ENCODE measurements around the gene SLN.

SLN gene

GRCh38 chr11:107719557-107720302 lies 7.9 kb upstream of the SLN start:
- DNase-seq (ENCODE audit: low read depth in 2 of 2): no peak

- no peak for DNase-seq (ENCODE audit: low read depth in 2 of 2)
Measured at GRCh38 chr11:107719073-107719472, 7.2 kb upstream of the SLN start.

DNA sequence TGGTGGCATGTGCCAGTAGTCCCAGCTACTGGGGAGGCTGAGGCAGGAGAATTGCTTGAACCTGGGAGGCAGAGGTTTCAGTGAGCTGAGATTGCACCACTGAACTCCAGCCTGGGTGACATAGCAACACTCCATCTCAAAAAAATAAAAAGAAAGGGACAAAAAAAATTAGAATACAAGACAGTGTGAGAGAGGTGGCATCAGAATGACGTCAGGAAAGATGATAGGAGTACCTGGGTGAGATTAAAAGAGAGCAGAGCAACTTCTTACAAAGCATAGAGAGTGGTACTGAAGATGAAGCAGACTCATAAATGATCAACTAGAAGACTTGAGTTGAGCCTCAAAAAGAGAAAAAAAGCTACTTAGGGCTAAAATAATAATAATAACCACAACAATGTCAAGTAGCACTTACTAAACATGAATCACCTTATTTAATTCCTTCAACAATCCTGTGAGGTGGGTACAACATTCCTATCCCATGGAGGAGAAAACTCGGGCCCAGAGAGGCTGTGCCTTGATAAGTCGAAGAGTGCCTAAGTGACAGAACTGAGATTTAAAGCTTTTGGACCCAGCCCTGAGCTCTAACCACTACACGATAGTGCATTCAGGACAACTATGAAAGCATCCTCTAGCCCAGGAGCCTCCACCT lies 5.2 kb upstream of the SLN start:
- DNase-seq (ENCODE audit: low read depth in 2 of 2): no peak

GRCh38 chr11:107713009-107713408 lies 1.2 kb upstream of the SLN start:
- no peak for DNase-seq (ENCODE audit: low read depth in 2 of 2)

DNA sequence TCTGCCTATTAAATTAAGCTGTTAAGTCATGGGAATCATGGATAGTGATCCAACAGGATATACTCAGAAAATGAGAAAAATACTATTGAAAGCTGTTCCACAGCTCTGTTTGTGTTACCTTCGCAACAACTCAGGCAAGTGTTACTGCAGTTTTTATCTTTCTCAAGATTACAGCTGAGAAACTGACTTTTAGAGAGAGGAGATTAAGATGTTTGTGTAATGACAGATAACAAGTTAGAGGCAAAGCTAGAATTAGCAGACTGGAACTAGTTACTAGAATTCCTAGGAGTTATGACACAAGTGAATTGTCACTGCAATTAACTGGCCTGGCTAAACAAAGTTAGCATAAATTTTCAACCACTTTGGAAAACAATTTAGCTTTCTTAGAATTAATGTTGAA lies 1.6 kb downstream of the SLN start:
- DNase-seq (ENCODE audit: low read depth in 2 of 2): no peak

GRCh38 chr11:107708792-107709191 lies 3.1 kb downstream of the SLN start:
- DNase-seq (ENCODE audit: low read depth in 2 of 2): no peak

DNA sequence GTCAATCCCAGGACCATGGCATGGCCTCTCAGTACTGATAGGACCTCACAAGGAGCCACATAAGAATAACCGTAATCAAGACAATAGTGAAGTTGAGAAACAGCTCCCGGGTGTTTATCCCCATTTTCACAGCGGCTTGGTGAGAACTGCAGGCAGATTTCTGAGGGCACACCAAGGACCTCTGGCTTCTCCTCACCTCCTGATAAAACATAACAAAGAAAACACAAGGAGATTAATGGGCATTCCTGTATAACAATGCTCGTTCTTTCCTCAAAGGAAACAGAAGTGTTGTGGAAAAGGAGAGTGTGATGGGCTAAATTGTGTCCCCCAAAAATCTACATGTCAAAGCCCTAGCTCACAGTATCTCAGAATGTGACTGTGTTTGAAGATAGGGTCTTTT lies 4.0 kb downstream of the SLN start:
- no peak for DNase-seq (ENCODE audit: low read depth in 2 of 2)

DNA sequence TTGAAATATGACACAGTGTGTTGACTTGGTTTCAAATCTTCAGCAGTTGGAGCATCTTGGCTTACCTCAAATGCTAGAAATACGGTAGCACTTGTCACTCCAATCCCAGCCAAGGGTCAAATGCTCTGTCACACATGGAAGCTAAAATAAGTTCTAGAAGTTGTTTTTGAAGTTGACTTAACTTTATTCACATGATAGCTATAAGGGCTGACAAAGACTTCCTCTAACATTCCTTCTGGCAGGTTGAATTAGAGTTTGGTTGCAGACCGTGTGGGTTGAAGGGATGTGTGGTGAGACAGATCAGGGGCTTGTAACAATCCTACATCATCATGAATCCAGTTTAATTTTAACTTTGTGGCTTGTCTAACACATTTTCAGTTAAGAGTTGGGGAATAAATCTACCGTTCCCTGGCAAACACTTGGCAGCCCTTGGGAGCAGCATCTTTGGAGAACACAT lies 4.6 kb downstream of the SLN start:
- DNase-seq (ENCODE audit: low read depth in 2 of 2): no peak

DNA sequence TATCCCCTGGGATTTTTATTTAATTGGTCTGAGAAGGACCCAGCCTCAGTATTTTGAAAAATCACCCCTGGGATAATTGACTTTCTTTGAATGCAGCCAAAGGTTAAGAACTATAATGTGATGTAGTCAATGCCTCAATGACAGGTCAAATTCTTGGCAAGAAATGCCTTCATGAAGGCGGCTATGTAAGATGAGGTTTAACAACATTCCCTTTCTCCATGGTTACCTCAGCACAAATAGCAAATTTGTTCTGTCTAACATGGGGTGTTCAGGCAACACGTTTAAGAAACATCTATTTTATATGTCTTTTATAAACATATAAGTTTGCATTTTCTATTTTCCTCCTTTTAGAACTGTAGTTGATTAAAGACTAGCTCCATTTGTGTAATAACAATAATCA lies 5.3 kb downstream of the SLN start:
- no peak for DNase-seq (ENCODE audit: low read depth in 2 of 2)

GRCh38 chr11:107705027-107705426 lies 6.8 kb downstream of the SLN start:
- no peak for DNase-seq (ENCODE audit: low read depth in 2 of 2)

GRCh38 chr11:107704451-107704850 lies 7.4 kb downstream of the SLN start:
- no peak for DNase-seq (ENCODE audit: low read depth in 2 of 2)

DNA sequence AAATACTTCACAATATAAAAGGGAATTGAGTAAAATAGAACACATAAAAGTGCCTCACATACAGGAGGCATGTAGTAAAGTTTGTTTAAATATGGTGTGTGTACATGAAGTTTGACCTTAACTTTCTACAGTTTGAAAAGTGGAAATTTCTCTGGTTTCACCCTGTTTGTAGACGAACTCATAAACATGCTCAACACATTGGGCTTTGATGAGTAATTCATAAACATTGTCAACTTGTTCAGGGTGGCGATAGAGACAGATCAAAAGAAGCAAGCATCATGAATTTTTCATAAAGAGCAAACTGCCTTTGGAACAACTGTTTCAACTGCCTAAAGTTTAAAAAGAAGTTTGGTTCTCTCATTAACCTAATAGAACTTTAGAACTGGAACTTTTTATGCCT lies 9.1 kb downstream of the SLN start:
- DNase-seq (ENCODE audit: low read depth in 2 of 2): no peak

DNA sequence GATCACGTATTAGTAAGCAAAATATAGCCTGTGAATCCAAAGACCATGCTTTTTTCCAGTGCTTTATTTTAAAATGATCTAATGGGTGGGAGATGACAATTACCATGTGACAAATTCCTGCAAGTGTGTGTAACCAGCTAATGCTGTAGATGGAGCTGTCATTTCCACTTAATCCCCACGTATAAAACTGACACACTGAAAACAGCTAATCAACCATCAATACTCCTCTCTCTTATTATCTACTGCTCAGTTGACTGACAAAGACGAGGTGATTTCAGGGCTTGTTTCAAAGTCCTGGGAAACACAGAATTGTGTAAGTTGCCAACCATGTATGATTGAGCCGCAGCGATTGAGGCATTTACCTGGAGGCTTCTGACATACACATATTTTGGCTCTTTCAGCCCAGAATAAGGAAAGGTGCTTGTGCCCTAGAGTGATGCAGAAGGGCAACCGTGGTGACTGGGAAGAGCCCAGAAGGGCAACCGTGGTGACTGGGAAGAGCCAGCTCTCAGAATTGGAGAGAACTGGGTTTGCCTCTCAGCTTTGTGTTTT lies 9.7 kb downstream of the SLN start:
- no peak for DNase-seq (ENCODE audit: low read depth in 2 of 2)

DNA sequence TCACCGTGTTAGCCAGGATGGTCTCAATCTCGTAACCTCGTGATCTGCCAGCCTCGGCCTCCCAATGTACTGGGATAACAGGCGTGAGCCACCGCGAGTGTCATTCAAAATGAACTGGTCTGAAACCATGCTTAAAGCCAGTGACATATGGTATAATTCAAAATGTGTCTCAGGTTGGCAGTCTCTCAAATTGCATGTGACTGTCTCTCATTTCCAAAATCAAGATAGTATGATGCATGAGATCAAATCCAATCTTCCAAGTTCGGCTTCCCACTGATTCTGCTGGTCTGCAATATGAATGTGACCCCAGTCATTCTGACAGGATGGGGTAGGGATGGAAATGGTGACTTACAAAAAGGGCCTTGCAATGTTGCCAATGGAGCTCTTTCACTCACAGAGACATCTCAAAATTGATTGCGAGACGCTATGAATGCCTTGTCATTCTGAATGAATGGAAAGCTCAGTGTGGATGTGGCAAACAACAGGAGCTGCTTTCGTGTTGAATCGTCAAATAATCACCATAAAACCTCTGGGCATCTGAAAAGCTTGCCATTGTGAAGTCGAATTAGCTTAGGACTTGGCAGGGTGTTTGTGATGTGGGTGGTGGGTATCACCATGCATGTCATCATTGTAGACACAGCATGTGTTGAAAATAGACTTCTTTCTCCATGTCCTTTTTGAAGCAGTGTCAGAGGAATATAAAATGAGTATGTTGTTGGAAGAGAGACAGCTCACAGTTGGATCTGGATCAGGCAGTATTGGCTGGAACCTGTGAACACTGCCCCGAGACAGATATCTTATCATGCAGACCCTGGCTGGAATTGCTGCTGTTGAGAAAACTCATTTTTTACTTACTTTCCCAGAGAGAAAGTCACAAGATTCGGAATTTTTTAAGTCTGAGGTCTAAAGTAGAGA lies 12.2 kb downstream of the SLN start:
- DNase-seq (ENCODE audit: low read depth in 2 of 2): no peak

GRCh38 chr11:107697291-107697690 lies 14.6 kb downstream of the SLN start:
- DNase-seq (ENCODE audit: low read depth in 2 of 2): no peak

DNA sequence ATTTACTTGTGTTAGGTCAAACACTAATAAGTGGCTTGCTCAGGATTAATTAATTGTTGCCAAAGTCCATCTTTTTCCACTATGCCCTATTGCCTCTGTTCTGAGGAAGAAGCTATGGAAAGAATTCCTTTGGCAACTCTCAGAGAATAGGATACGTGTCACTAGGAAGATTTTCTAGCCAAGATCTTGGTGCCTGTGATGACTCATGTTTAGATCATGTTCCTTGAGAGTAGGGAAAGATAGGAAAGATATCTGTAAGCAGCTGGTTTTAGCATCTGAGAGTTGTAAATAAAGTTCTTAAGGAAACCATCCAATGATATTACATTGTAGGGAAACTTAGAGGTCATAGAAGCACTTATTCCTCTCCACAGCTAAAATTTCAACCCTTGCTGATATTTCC lies 15.7 kb downstream of the SLN start:
- DNase-seq (ENCODE audit: low read depth in 2 of 2): no peak

- no peak for DNase-seq (ENCODE audit: low read depth in 2 of 2)
Measured at GRCh38 chr11:107695446-107695845, 16.4 kb downstream of the SLN start.

DNA sequence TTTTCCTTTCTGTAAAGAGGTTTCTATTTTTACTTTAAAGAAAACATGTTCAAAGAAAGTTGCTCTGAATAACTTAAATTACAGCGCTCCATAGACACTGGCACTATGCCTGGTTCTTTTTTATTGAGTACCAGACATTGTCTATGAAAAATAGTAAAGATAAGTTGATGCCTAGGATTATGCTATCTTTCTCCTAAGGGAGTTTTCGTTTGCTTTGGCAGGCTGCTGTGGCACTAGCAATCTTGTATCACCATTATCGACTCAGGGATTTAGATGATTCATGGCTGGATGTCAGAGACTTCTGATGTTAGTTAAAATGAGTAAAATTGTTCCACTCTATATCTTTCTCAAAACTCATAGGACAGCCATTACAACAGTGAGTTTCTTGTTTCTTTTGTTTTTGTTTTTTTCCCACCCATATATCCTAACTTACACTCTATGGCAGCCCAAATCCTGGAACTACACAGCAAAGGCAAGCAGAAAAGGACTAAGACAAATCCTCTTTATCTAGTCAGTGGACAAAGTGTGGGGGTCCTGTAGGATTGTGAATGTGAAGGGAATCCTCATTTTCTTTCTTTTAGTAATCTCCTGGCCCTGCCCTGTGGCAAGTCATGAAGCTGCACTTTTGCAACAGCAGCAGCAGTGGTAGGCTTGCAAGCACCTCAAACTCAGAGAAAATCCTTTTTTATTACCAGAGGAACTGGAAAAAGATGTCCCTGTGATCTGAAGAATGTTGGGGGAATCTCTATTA lies 20.7 kb downstream of the SLN start:
- no peak for DNase-seq (ENCODE audit: low read depth in 2 of 2)

DNA sequence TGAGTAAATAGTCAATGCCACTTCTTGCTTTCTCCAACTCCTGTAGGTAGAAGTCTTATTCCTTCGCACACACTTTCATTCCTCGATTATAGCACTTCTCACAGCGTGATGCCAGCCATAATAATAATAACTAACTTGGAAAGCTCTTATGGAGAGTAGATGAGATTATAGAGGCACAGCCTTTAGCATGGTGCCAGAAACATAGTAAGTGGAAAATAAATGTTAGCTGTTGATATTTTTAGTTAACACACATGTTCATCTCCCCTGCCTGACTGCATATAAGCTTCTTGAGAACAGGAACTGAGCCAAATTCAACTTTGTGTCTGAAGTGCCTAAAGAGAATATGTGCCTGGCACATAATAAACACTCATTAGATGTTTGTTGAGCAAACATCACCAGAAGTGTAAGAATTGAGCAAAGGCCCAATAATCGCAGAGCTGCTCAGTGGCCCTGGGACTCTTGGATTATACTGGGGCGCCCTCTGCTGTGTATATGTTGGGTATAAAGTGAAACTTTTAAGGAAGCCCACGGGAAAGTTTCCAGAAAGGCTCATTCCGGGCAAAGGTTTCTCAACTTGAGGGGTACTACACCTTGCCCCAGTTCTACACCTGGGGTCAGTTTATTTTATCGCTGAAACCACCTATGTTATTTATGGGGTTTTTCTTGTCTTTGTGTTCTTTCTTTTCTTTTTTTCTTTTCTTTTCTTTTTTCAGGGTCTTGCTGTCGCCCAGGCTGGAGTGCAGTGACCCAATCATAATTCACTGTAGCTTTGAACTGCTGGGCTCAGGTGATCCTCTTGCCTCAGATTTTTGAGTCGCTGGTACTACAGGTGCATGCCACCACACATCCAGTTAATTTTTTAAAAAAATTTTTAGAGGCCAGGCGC lies 22.3 kb downstream of the SLN start:
- peak; percentile 15 to 51 for DNase-seq (ENCODE audit: low read depth in 2 of 2)

DNA sequence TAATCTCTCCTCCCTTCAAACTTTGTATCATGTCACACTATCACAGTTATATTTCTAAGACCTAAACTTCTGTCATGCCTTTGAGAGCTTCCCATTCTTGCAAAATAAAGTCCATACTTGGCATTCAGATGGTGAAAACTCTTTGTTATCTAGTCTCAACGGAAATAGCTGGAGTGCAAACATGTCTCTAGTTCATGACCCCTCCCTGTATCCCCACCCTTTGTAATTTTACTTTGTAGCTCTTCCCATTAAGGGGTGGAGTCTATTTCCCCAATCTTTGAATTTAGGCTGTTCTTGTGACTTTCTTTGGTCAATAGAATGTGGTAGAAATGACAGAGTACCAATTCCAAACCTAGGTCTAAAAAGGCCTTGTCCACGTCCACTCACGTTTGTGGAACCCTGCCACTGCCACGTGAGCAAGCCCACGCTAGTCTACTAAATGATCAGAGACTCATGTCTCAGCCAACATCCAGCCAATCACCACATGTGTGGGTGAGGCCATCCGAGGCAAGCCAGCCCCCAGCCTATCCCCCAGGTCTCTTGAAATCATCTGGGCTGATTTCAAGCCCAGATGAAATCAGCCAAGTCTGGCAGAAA lies 23.4 kb downstream of the SLN start:
- no peak for DNase-seq (ENCODE audit: low read depth in 2 of 2)

Measured in stimulated activated CD8-positive, alpha-beta memory T cell treated with anti-CD3 and anti-CD28 coated beads, Interleukin-2, amount 100 ng/mL, for 48 hours (primary cell).